GM19463 (cell line): ENCODE measurements around the gene PSMA2.

ENCODE experiments used
- ATAC-seq: cut with Tn5 transposase; IDR thresholded peaks from one replicate; pipeline ENCODE4 v1.9.1; 2021; ENCODE audit warnings: mild to moderate bottlenecking, moderate library complexity; ENCODE audit not compliant: unreplicated experiment

Gene PSMA2

DNA sequence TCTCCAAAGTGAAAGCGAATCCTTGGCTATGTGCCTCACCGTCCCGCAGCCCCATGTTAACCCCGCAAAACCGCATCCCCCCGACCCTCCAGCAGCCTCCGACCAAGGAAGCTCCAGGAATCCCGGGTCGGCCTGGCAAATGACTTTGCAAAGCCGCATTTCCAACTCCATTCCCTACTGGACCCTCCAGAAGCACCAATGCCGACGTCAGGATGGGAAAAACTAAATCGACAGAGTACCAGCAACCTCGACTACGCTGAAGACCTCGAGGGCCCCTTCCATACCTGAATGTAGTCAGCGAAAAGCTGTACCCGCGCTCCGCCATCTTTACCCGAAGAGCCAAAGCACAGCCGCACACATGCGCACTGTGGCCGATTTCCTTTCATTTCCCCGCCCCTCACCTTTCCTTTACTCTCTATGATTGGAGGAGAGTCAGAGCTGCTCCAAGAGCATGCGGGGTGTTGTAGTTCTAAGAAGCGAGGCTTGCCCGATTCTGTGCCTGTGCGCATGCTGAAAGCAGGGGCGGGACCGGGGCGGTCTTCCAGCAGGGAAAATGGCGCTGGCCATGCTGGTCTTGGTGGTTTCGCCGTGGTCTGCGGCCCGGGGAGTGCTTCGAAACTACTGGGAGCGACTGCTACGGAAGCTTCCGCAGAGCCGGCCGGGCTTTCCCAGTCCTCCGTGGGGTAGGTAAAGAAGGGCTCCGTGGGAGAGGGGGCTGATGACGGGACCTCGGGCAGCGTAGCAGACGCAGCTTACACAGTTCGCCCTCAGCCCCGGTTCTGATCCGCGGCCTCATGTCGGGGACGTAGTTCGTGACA is at the start of gene PSMA2, which contains the start of gene MRPL32:
Gene PSMA2, minus strand, starts transcription at position 341 of the 818 bp plus-strand sequence. Its CDS starts 16 bp downstream, at position 325.
Gene MRPL32, plus strand, starts transcription at position 543 of the 818 bp plus-strand sequence. Its CDS starts 11 bp downstream, at position 554.
- peak; percentile 99 for ATAC-seq

GRCh38 chr7:42981601-42982000 is 49.6 kb upstream of the PSMA2 start:
- ATAC-seq: no peak

DNA sequence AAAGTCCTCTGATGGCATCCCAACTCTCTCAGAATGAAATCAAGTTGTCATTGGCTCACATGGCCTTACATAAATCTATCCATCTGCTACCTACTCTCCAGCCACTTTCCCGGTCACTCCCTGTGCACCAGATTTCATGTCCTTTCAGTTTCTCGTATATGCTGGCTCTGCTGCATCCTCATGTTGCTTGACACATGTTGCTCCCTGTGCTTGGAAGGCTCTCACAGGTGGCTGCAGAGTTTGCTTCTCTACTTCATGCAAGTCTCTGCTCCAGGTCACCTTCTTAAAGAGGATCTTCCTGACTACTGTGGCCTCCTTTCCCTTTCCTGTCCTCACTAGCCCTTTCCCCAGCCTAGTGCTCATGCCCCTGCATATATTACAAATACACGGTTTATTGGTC is 48.5 kb upstream of the PSMA2 start:
- no peak for ATAC-seq

GRCh38 chr7:42980084-42980483 is 48.1 kb upstream of the PSMA2 start:
- ATAC-seq: no peak

GRCh38 chr7:42978496-42978895 is 46.5 kb upstream of the PSMA2 start:
- no peak for ATAC-seq

GRCh38 chr7:42976371-42976770 is 44.4 kb upstream of the PSMA2 start:
- no peak for ATAC-seq

GRCh38 chr7:42972699-42973500 is 40.9 kb upstream of the PSMA2 start:
- ATAC-seq: no peak

DNA sequence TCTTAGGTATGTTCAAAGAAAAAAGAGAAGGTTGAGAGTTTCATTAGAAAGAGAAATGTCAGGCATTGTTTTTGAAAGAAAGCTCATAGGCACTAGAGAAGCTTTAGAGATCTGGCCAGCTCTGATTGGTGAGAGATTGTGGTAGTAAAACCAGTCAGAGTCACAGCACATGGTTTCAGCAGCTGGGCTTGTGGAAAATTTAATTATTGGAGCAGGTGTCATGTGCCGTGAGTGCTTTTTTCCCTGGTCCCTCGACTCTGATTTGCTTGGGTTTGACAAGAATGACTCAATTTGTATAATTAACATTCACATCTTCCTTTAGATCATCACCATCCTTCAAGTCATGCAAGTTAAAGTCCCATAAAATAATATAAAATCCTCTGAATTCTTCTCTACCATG is 35.4 kb upstream of the PSMA2 start:
- ATAC-seq: no peak

GRCh38 chr7:42964849-42965805 is 33.2 kb upstream of the PSMA2 start:
- no peak for ATAC-seq

- no peak for ATAC-seq
Measured at GRCh38 chr7:42964293-42964692, 32.3 kb upstream of the PSMA2 start.

- no peak for ATAC-seq
Measured at GRCh38 chr7:42961170-42961569, 29.2 kb upstream of the PSMA2 start.

DNA sequence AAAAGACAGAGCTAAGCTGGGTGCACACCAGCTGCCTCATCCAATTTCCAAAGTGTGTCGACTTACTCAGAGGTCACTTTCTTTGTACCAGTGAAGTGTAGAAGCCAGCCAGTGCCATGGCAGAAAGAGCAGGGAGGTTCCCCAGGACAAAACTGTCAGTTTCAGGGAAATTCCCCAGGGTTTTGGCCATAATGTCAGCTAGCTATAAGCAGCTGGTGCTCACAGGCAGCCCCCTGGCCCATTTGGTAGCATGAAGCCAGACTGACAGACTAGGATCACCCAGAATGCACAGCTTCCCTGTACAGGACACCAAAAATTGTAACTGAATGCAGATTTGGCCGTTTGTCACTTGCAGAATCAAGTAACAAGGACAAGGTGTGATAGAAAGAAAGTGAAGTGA is 28.8 kb upstream of the PSMA2 start:
- ATAC-seq: peak; percentile 83

GRCh38 chr7:42959549-42959948 is 27.6 kb upstream of the PSMA2 start:
- no peak for ATAC-seq

GRCh38 chr7:42956062-42956461 is 24.1 kb upstream of the PSMA2 start:
- no peak for ATAC-seq

- ATAC-seq: no peak
Measured at GRCh38 chr7:42953994-42954393, 22.0 kb upstream of the PSMA2 start.

DNA sequence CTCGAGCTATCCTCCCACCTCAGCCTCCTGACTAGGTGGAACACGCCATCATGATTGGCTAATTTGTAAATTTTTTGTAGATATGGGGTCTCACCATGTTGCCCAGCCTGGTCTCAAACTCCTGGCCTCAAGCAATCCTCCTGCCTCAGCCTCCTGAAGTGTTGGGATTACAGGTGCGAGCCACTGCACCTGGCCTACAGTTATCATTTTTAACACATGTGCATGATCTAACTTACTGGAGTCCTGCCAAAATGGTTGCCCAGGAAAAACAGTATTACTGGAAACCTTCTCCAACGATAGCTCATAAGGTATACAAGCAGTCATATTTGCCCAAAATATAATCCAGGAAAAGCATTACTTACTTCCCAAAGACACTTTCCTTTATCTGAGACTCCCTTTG is 20.4 kb upstream of the PSMA2 start:
- no peak for ATAC-seq

- no peak for ATAC-seq
Measured at GRCh38 chr7:42950417-42950816, 18.4 kb upstream of the PSMA2 start.

DNA sequence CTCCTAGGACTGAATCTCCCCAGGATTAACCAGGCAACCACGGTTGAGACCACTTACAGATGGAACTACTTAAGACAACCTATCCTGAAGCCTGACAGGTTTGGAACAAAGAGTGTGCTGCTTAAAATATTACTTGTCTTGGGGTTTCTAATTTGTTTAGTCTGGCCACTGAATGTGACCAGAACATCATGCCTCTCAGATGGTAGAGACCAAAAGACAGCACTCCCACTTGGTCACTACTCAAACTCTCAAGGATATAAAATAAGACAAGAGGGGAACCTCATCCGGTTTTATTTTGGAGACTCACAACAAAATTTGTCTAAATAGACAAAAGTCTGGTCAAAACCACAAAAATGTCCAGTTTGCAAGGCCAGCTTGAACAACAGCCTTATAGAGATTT is 15.5 kb upstream of the PSMA2 start:
- no peak for ATAC-seq

GRCh38 chr7:42946627-42946950 is 14.6 kb upstream of the PSMA2 start:
- ATAC-seq: no peak

GRCh38 chr7:42945821-42946626 is 14.1 kb upstream of the PSMA2 start:
- ATAC-seq: peak; percentile 70
